Smooth muscle cell of bladder (primary cell): ENCODE measurements around the gene NT5C1B. TPM values are rescaled to one million over a fixed set of nuclear protein-coding genes. Genes with fewer than 3 reads are reported as not detected.

Source experiments
- total RNA-seq: library from RNA; depleted of rRNA; stranded (reverse); fragments of >200 nt; gene quantifications from 2 replicates; pipeline ENCODE4 v1.2.3, GENCODE V29; 2014

Gene NT5C1B
- not detected in 2 replicates for total RNA-seq

DNA sequence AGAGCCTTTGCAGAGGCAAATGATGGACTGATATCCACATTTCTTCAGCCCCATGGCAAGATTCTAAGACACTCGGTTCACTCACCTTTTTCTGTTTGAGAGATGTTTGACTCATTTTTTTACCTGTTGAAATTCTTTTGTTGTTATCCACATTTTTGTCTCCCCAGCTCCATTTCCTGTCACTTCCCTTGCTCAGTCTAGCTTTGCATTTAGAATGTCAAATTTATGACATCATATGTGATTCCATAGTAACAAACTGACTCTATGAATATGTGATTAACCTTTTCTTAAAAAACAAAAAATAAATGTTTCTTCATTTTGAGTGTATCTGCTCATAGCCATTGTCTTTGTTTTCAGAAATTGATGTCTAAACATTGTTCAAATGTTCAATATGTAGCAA, at the start of gene NT5C1B:
NT5C1B (minus strand) TSS at position 216 of the 400 bp plus-strand sequence; CDS start at position 115, 101 bp downstream.

GRCh38 chr2:18560031-18560796, 29.2 kb downstream of the NT5C1B start, which contains the start of gene RDH14:
TSS of gene RDH14 (minus strand) at chr2:18560653. CDS start at chr2:18560572, 81 bp downstream.

Other genes with a start within 250 kb of the NT5C1B start
- gene RDH14, start 28.9 kb downstream of the NT5C1B start, total RNA-seq: 20.2 and 26.3 TPM in 2 replicates